ENCODE data around the gene ZNF573.
"Not testable (repeated sequence)": the region's sequence is repeated elsewhere in the genome, so short reads cannot be mapped to it uniquely, and the experiment has no call there.

Gene ZNF573

DNA sequence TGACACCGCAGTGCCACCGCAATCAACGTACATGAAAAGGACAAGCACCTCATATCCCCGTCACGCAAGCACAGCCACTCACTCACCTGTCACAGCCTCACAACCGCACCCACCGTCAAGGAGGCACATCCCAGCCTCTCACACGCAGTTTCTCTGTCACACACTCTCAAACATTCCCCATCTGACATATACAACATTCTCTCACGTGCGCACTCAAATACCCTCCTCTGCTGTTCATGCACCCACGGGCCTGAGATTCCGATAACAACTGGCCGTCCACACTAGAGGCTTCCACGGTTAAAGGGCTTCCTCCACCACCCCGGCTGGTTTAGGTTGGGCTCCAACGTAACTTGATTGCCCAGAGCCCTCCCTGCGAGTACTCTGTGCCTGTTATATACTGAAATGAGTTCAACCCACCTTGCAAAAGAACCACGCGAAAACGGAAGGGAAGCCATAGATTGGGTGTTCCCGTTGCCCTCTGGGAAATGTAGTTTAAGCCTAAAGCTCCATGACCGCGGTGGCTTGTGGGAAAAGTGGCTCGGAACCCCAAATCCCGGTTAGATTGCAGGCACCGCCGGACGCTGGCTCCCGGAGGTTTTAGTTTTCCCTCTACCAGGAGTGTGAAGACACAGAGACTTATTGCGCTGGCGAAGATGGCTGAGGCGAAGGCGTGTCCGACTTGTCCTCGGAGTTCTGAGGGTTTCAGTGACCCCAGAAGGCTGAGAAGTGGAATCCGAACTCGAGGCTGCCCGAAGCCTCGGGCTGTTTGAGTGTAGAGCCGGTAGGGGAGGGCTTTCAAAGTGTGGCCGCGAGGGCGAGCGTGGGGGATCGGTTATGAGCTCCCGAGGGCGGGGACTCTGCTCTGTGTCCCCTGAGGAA, at the start of gene ZNF573:
Gene ZNF573 (minus strand): TSS at position 460 of the 879 bp plus-strand sequence. CDS start 5,857 bp downstream, outside the sequence.
- peak; percentile 94 for DNase-seq

DNA sequence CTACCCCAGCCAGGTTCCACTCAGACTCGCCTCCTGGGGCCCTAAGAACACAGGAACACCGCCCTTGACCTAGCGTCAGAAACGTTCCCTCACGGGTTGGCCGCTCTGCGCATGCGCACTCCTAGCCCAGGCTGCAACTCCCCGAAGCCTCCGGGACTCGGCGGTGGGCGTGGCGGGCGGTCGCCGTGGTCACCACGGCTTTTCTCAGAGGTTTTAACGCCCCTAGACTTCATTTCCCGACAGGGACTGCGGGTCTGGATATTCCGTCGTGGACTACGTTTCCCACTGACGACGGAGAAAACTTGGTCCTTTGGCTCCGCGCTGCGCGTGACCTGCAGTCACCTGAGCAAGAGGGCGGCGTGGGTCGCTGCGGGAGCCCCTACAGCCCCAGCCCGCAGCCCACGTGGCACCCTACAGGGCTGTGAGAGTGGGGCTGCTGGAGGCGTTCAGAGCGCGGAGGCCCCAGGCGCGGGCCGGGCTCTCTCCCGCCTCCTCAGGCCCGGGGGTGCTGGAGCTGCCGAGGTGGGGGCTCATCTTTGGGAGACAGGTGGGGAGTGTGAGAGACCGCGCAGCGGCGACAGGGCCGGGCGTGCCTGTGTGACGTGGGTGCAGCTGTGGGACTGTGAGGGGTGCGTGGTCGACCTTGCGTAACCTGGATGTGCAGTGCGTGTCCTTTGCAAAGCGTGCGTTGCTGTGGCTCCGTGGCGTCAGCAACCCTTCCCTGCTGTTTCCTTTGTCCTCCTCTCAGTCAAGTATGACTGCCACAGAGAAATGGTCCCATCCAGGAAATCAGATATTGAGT, 38.0 kb upstream of the ZNF573 start:
- peak; percentile 75 for DNase-seq

DNA sequence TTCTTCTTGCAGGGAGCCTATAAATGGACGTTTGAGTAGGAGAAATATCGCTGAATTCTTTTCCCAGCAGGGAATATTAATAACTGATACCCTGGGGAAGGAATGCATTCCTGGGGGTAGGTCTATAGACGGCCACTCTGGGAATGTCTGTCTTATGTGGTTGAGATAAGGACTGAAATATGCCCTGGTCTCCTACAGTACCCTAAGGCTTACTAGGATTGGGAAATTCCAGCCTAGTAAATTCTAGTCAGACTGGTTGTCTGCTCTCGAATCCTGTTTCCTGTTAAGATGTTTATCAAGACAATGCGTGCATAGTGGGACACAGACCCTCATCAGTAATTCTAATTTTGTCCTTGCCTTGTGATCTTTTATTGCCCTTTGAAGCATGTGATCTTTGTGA, 36.2 kb upstream of the ZNF573 start:
- not testable (repeated sequence) for DNase-seq

DNA sequence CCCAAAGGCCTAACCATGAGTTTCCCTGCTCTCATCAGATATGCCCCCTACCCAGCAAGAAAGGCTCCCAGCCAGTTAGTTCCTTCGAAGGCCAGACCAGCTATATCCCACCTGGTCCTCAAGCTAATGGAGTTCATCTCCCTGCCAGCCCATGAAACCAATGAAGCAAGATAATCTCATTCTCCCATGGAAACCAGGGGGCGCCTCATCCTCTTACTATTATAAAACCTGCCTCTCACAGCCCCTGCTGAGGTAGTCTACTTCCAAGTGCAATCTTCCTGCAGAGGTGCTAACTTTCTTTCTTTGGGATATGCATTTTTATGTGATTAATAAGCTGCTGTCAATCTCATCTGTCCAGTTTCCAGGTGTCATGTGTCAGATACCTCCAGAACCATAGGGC, 34.0 kb upstream of the ZNF573 start:
- no peak for DNase-seq

DNA sequence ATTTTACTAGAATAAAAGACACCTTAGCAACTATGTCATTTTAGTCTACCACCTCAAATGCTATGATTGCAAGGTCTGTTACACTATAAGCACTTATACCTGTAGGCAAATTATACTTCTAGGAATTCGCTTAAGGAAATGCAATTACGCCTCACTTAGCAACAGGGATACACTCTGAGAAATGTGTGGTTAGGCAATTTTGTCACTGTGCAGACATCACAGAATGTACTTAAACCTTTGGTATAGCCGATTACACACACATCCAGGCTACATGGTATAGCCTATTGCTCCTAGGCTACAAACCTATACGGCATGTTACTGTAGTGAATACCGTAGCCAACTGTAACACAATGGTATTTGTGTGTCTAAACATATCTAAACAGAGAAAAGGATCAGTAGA, 30.0 kb upstream of the ZNF573 start:
- DNase-seq, result no peak

DNA sequence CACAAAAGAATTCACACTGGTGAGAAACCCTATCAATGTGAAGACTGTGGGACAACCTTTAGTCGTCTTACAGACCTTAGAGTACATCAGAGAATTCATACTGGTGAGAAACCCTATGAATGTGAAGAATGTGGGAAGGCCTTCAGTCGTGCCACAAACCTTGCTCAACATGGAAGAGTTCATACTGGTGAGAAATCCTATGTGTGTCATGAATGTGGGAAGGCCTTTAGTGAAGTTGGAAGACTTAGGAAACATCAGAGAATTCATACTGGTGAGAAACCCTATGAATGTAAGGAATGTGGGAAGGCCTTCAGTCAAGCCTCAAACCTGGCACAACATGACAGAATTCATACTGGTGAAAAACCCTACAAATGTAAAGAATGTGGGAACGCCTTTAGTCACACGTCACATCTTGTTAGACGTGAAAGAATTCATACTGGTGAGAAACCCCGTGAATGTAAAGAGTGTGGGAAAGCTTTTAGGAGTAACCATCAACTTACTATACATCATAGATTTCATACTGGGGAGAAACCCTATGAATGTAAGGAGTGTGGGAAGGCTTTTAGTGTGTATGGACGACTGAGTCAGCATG, 24.0 kb upstream of the ZNF573 start:
- no peak for DNase-seq

DNA sequence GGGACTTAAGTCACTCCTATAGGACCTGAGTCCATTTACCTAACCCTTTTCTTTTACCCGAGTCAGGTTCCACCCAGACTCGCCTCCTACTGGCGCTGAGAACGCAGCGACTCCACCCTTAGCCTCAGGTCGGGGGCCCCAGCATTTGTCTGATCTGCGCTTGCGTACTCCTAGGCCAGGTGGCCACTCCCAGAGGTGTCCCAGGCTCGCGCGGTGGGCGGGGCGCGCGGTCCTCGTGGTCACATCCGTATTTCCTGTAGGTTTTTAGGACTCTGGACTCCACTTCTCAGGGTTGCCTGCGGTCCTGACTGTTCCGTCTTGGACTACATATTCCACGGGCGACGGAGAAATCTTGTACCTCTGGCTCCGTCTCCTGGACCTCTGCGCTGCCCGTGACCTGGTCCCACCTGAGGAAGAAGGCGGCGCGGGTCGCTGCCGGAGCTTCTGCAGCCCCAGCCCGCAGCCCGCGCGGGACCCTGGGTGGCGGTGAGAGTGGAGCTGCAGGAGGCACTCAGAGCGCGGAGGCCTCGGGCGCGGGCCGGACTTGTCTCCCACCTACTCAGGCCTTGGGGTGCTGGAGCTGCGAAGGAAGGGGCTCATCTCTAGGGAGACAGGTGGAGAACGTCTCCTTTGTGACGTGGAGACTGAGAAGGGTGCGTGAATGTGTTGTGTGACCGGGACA, 11.0 kb upstream of the ZNF573 start:
- DNase-seq, result no peak

DNA sequence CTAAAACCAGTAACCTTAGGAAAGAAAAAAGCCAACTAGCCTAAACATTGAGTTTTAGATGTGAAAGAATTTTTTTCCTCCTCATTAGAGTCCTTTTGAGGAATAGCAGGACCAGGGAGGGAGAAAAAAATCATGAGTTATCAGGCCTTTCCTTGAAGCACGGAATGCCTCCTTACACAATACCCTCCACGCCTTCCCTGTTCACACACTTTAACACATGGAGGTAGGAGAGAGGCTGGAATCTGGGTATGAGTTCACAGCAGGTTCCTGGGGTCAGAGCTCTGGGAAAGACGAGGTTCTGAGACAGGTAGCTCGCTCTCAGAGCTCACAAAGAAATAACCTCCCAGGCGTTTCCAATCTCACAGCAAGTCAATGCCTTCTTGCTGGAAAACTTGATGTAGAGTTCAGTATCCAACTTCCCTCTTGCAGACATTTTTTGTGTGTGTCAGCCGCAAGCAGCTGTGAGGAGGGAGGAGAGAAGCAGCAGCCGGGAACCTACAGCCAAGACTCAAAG, 716 bp downstream of the ZNF573 start:
- DNase-seq, result no peak

DNA sequence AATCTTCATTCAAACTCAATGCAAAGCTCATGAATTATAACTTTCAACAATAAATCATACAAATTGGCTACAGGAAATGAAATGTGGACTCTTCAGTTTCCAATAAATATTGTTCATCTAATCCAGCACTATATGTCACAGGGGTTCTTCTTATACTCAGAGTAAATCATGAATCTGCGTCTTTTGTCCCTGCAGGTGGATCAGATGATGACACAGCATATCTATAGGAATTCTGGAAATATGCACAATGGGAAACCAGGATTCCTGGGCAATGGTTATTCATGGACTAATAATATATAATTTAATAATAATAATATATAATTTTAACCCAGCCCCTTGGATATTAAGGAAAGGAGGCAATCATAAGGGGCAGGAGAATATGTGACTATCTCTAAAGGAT, 8.4 kb downstream of the ZNF573 start:
- no peak for DNase-seq

DNA sequence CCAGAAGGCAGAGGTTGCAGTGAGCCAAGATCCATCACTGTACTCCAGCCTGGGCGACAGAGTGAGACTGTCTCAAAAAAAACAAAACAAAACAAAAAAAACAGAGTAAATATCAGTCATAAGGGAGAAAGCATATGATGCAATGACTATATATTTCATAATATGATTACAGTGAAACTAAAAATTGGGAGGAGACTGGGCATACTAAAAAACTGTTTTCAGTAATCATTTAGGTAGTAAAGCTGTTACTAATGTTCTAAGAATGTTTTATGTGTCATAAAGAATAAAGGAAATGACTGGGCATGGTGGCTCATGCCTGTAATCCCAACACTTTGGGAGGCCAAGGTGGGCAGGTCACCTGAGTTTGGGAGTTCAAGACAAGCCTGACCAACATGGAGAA, 15.9 kb downstream of the ZNF573 start:
- DNase-seq, result no peak

DNA sequence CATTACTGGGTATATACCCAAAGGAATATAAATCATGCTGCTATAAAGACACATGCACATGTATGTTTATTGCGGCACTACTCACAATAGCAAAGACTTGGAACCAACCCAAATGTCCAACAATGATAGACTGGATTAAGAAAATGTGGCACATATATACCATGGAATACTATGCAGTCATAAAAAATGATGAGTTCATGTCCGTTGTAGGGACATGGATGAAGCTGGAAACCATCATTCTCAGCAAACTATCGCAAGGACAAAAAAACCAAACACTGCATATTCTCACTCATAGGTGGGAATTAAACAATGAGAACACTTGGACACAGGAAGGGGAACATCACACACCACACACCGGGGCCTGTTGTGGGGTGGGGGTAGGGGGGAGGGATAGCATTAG, 21.7 kb downstream of the ZNF573 start:
- DNase-seq, result not testable (repeated sequence)

DNA sequence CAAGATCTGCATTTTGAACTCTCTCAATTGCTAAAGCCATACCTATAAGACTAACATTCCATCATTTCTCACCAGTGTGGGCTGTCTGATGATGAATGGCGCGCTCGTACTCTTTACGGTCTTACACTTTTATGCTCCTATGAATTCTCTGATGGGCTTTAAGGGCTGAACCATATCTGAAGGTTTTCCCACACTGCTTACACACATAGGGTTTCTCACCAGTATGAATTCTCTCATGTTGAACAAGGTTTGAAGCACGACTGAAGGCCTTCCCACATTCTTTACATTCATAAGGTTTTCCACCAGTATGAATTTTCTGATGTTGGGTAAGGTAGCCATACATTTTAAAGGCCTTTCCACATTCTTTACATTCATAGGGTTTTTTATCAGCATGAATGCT, 41.0 kb downstream of the ZNF573 start:
- no peak for DNase-seq

DNA sequence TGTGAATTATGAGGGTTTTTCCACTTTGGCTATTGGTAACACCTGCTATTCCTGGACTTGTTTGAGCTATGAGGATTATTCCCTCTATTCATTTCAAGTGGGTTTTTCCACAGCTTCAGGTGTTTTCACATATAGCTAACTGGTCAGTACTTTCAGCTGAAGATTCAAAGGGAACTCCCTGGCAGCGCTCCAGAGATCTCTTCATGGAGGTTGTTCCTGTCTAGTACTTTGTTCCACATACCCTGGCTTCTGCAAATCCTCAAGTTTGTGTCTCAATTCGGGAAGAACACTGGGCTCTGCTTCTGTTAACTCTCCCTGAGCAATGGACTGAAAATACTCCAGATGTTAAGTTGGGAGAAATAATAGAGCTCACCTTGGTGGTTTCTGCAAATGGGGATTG, 54.2 kb downstream of the ZNF573 start:
- DNase-seq, result no peak

DNA sequence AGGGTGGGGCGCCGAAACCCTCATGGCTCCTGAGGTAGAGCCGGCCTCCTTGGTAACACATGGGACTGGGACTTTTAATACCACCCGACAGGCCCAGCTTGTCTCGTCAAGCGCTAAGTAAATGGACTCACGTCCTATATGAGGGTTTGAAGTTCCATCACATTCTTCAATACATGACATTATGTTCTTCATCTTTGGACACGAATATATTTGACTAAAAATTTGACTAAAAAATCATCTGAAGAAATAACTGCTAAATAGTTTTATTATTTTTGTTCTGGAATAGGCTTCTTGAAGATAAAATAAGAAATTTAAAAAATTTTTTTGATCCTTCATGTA, 59.5 kb downstream of the ZNF573 start:
- no peak for DNase-seq

DNA sequence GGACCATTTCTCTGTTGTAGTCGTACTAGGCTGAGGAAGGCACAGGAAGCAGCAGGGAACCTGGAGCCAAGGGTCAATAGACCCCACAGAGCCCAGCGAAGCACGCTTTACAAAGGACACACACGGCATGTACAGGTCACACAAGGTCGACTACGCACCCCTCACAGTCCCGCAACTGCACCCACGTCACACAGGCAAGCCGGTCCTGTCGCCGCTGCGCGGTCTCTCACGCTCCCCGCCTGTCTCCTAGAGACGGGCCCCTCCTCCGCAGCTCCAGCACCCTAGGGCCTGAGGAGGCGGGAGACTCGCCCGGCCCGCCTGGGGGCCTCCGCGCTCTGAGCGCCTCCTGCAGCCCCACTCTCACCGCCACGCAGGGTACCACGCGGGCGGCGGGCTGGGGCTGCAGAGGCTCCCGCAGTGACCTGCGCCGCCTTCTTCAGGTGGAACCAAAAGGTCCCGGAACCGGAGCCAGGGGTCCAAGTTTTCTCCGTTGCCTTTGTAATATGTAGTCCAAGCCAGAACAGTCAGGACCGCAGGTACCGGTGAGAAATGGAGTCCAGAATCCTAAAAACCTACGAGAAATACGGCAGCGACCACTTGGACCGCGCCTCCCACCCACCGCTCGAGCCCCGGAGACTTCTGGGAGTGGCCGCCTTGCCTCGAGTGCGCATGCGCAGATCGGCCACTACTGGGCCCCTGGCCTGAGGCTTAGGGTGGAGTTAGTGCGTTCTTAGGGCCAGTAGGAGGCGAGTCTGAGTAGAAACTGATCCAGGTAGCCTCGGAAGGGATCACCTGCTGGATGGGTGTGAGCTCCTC, 60.1 kb downstream of the ZNF573 start, which contains the start of gene ZNF607:
Gene ZNF607 (minus strand): TSS at position 651 of the 816 bp plus-strand sequence. CDS start 8,143 bp downstream, outside the sequence.
- DNase-seq, result peak; percentile 98

DNA sequence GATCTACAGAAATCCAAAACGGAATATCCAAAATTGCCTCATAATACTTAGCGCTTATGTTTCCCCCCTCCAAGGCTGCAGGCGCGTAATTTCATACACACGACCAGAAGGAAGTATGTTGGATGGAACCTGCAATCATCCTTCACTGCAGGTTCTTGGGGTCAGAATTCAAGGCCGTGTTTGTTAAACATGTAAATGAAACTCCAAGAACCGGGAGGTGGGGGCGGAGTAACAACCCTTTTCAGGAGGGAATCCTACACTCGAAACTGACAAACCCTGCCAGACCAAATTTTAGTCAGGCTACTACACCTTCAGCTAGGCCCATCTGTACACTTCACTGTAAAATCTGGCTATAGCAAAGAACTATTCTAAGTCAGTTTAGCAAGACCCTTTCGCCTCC, 61.1 kb downstream of the ZNF573 start:
- no peak for DNase-seq

DNA sequence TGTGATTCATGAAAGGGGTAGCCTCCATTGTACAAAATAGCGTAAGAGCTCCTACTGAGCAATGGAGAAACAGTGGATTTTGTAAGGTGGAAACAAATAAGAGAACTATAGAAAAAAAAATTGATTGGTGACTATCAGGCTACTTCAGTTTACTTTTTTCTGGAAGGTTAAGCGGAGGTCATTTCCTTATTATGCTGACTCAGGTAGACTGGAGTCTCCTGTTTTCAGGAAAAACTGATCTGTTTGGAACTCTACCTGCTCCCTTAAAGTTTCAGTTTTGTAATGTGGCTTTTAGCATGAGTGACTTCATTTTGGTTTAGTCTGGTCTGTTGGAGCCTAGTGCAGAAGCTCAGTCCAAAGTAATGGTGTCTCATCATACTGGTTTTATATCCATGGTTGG, 63.2 kb downstream of the ZNF573 start:
- DNase-seq, result no peak

DNA sequence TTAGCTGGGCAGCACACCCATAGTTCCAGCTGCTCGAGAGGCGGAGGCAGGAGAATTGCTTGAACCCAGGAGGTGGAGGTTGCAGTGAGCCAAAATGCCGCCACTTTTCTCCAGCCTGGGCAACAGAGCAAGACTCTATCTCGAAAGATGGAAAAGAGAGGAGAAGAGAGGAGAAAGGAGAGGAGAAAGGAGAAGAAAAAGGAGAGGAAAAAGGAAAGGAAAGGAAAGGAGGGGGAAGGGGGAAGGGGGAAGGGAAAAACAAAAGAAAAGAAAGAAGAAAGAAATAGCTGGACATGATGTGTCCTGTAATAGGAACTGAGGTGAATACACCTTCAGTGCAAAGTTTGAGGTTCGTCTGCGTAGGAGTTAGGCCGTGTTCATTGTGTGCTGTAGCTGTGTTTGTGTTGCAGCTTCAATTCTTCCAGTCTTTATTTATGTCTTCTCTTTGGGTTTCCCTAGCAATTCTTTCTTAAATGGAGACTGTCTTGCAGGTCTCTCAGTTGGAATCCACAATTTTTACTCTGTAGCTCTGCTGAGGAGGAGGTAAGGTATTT, 73.3 kb downstream of the ZNF573 start:
- DNase-seq, result no peak

DNA sequence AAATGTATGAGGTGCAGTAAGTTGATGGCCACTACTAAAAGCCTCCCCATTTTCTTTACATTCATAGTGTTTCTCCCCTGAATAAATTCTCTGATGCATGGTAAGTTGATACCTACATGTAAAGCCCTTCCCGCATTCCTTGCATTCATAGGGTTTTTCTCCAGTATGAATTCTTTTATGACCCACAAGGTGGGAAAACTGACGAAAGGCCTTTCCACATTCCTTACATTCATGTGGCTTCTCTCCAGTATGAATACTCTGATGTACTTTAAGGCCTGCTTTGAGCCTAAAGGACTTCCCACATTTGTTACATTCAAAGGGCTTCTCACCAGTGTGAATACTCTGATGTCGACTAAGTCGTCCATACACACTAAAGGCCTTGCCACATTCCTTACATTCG, 80.3 kb downstream of the ZNF573 start:
- DNase-seq, result no peak

DNA sequence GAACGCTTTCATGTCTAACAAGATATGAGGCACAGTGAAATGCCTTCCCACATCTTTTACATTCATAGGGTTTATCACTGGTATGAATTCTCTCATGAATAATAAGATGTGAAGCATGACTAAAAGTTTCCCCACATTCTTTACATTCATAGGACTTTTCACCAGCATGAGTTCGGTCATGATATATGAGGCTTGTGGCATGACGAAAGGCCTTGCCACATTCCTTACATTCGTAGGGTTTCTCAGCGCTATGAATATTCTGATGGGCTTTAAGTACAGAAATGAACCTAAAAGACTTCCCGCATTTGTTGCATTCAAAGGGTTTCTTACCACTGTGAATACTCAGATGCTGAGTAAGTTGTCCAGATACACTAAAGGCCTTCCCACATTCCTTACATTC, 81.2 kb downstream of the ZNF573 start:
- no peak for DNase-seq

DNA sequence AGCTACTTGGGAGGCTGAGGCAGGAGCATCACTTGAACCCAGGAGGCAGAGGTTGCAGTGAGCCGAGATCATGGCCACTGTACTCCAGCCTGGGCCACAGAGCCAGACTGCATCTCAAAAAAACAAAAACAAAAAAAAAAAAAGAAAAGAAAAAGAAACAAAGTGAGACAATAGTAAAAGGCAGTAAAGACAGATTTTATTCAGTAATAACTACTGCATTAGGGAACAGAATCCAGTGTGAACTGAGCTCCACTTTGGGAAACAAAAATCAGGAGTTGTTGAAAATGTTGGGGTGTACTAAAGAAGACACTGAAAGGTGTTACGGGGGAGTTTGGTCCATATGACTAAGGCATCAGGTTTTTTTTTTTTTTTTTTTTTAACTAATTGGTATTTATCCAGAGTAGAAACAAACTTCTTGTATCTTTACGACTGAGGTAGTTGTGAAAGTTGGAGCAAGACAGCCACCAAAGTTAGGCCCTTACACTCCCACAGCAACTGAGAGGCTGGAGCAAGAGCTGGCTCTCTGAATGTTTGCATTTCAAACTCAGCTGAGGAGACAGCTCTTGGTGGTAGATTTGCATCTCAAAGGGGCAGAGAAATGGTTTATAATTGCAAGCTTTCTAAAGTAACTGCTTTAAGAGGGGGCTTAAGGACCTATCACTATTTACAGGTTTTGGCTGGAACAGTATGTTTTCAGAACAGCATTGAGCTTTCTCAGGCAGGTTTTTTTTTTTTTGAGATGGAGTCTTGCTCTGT, 84.1 kb downstream of the ZNF573 start:
- no peak for DNase-seq
